Measurements from ENCODE around the gene CCR3.
"Not testable (repeated sequence)": the region's sequence is repeated elsewhere in the genome, so short reads cannot be mapped to it uniquely, and the experiment has no call there.

Gene CCR3

GRCh38 chr3:46242120-46242519 is at the start of gene CCR3:
Gene CCR3 (plus strand): TSS chr3:46242460. CDS start chr3:46265159, 22,699 bp downstream.
- peak; percentile 42 for DNase-seq

GRCh38 chr3:46192939-46193338 is 49.3 kb upstream of the CCR3 start:
- no peak for DNase-seq

GRCh38 chr3:46193436-46193835 is 48.8 kb upstream of the CCR3 start:
- DNase-seq, result peak; percentile 89

- DNase-seq, result no peak
Observed at GRCh38 chr3:46194868-46195553, 47.2 kb upstream of the CCR3 start.

GRCh38 chr3:46196261-46196957 is 45.9 kb upstream of the CCR3 start:
- no peak for DNase-seq

- no peak for DNase-seq
Observed at GRCh38 chr3:46200211-46200610, 42.0 kb upstream of the CCR3 start.

GRCh38 chr3:46200790-46201189 is 41.5 kb upstream of the CCR3 start:
- no peak for DNase-seq

- DNase-seq, result no peak
Observed at GRCh38 chr3:46202535-46202934, 39.7 kb upstream of the CCR3 start.

GRCh38 chr3:46203681-46204080 is 38.6 kb upstream of the CCR3 start:
- DNase-seq, result no peak

- no peak for DNase-seq
Observed at GRCh38 chr3:46205286-46205960, 36.8 kb upstream of the CCR3 start.

- DNase-seq, result no peak
Observed at GRCh38 chr3:46206282-46207015, 35.8 kb upstream of the CCR3 start.

- not testable (repeated sequence) for DNase-seq
Observed at GRCh38 chr3:46207514-46207913, 34.7 kb upstream of the CCR3 start.

GRCh38 chr3:46208167-46208704 is 34.0 kb upstream of the CCR3 start, which contains the start of gene CCR1:
Gene CCR1 (minus strand): TSS chr3:46208313. CDS start chr3:46204313, 4,000 bp downstream.
- DNase-seq, result peak; percentile 95

GRCh38 chr3:46209053-46209452 is 33.2 kb upstream of the CCR3 start:
- no peak for DNase-seq

GRCh38 chr3:46209746-46210470 is 32.4 kb upstream of the CCR3 start:
- DNase-seq, result peak; percentile 71

GRCh38 chr3:46212101-46212500 is 30.2 kb upstream of the CCR3 start:
- no peak for DNase-seq

GRCh38 chr3:46213201-46213600 is 29.1 kb upstream of the CCR3 start:
- peak; percentile 69 for DNase-seq

- no peak for DNase-seq
Observed at GRCh38 chr3:46214751-46215352, 27.4 kb upstream of the CCR3 start.

- DNase-seq, result no peak
Observed at GRCh38 chr3:46215810-46216414, 26.3 kb upstream of the CCR3 start.

GRCh38 chr3:46218196-46218709 is 24.0 kb upstream of the CCR3 start:
- no peak for DNase-seq

- DNase-seq, result no peak
Observed at GRCh38 chr3:46221391-46221790, 20.9 kb upstream of the CCR3 start.

Measured in suppressor macrophage treated with lipopolysaccharide for 4 hours (primary cell).